ENCODE measurements around the gene PCP4L1.

PCP4L1 gene

DNA sequence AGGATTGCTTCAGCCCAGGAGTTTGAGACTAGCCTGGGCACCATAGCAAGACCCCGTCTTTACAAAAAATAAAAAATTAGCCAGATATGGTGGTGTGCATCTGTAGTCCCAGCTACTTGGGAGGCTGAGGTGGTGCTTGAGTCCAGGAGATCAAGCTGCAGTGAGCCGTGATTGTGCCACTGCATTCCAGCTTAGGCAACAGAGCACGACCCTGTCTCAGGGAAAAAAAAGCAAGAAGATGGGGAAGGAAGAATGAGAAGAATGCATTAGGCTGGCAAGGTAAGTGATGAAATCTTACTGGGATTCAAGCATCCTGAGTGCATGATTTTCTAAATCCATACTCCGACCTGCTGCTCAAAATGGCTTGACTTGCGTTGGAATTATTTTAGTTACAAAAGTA lies 6.8 kb downstream of the PCP4L1 start:
- no peaks in the 10 kb centered on the region for H3K9me3 ChIP-seq (ENCODE audit: control insufficient read depth, insufficient read depth, low read depth, low read length)
- peaks cover 7% of the 10 kb centered on the region; the same call in 1 of the 2 replicates for H3K4me1 ChIP-seq (ENCODE audit: control insufficient read depth, insufficient read depth, low read length)
- CTCF ChIA-PET = interaction anchor here (0.6 to 2.8 kb wide), 4 partner anchors 25 to 180 kb away, joined by 3 to 12 read pairs (median 4); no protein-coding TSS in a partner anchor
- TF ChIP-seq ZNF121 (tag by site-specific recombination; IDR thresholded peaks at IDR 0.05) (peak; percentile 29; the same call in 1 of the 2 replicates), ZNF791 (tag by site-specific recombination; IDR thresholded peaks at IDR 0.05) (no peak)
- H3K36me3 ChIP-seq (ENCODE audit: control insufficient read depth in 2 of 2, insufficient read depth in 1 of 2, low read length in 2 of 2) = no peaks in the 10 kb centered on the region
- H3K27ac ChIP-seq (ENCODE audit: extremely low read depth, low read depth, low read length) = no peak overlapping the region
- no peak overlapping the region for H3K4me3 ChIP-seq (ENCODE audit: low read depth, low read length)
- POLR2A ChIA-PET = interaction anchor here (0.6 kb wide), 1 partner anchor 99 kb away, joined by 5 read pairs; the partner anchor contains the start of gene PPOX

DNA sequence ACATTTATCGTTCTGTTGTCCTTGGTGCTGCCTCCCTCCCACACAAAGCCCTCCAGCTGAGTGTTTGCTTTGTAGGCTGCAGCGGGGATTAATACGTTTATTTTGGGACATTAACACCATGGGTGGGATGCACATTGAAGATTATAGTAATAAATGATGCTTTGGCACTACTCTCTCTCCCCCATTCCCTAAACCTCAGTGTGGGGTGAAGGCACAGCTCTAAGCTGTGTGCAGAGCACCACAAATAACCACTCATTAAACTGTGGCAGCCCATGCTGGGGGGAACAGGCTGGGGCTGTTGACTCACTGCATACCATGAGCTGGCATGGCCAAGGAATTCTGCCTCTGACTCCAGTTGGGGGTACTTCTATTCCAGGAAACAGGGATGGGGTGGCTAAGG lies 7.7 kb downstream of the PCP4L1 start:
- TF ChIP-seq MYNN (tag by site-specific recombination; IDR thresholded peaks at IDR 0.05; ENCODE audit: borderline replicate concordance) (no peak), ZNF24 (tag by site-specific recombination; IDR thresholded peaks at IDR 0.05) (no peak), ZNF133 (tag by site-specific recombination; IDR thresholded peaks at IDR 0.05) (no peak), GLI4 (tag by site-specific recombination; IDR thresholded peaks at IDR 0.05) (no peak), ZNF302 (tag by site-specific recombination; IDR thresholded peaks at IDR 0.05; ENCODE audit: low read depth) (no peak), GLIS2 (tag by site-specific recombination; IDR thresholded peaks at IDR 0.05) (peak; percentile 19; the same call in 1 of the 2 replicates), ZNF596 (tag by site-specific recombination; IDR thresholded peaks at IDR 0.05) (no peak), ZNF544 (tag by site-specific recombination; IDR thresholded peaks at IDR 0.05) (no peak), ZSCAN30 (tag by site-specific recombination; IDR thresholded peaks at IDR 0.05) (no peak), EGR2 (tag by site-specific recombination; IDR thresholded peaks at IDR 0.05; ENCODE audit: low read depth) (peak; percentile 69; the same call in 1 of the 2 replicates), ZNF311 (tag by site-specific recombination; IDR thresholded peaks at IDR 0.05; ENCODE audit: borderline replicate concordance) (no peak), ZBTB48 (tag by site-specific recombination; IDR thresholded peaks at IDR 0.05) (no peak), ZNF747 (tag by site-specific recombination; IDR thresholded peaks at IDR 0.05) (no peak), GLIS1 (tag by site-specific recombination; IDR thresholded peaks at IDR 0.05) (peak; percentile 90), ZNF623 (tag by site-specific recombination; IDR thresholded peaks at IDR 0.05) (no peak), ZFHX2 (tag by site-specific recombination; conservative IDR thresholded peaks at IDR 0.05) (peak; percentile 66), ZNF629 (tag by site-specific recombination; IDR thresholded peaks at IDR 0.05) (no peak), KLF10 (tag by site-specific recombination; IDR thresholded peaks at IDR 0.05) (no peak), ZIC2 (tag by site-specific recombination; IDR thresholded peaks at IDR 0.05) (peak; percentile 65), ZNF155 (tag by site-specific recombination; IDR thresholded peaks at IDR 0.05) (no peak), ZNF221 (tag by site-specific recombination; IDR thresholded peaks at IDR 0.05; ENCODE audit: borderline replicate concordance) (no peak)
- TF ChIP-seq, protein P1, sequence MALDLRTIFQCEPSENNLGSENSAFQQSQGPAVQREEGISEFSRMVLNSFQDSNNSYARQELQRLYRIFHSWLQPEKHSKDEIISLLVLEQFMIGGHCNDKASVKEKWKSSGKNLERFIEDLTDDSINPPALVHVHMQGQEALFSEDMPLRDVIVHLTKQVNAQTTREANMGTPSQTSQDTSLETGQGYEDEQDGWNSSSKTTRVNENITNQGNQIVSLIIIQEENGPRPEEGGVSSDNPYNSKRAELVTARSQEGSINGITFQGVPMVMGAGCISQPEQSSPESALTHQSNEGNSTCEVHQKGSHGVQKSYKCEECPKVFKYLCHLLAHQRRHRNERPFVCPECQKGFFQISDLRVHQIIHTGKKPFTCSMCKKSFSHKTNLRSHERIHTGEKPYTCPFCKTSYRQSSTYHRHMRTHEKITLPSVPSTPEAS (tag by site-specific recombination; IDR thresholded peaks at IDR 0.05) = no peak
- TF ChIP-seq, protein P2, sequence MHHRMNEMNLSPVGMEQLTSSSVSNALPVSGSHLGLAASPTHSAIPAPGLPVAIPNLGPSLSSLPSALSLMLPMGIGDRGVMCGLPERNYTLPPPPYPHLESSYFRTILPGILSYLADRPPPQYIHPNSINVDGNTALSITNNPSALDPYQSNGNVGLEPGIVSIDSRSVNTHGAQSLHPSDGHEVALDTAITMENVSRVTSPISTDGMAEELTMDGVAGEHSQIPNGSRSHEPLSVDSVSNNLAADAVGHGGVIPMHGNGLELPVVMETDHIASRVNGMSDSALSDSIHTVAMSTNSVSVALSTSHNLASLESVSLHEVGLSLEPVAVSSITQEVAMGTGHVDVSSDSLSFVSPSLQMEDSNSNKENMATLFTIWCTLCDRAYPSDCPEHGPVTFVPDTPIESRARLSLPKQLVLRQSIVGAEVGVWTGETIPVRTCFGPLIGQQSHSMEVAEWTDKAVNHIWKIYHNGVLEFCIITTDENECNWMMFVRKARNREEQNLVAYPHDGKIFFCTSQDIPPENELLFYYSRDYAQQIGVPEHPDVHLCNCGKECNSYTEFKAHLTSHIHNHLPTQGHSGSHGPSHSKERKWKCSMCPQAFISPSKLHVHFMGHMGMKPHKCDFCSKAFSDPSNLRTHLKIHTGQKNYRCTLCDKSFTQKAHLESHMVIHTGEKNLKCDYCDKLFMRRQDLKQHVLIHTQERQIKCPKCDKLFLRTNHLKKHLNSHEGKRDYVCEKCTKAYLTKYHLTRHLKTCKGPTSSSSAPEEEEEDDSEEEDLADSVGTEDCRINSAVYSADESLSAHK (tag by site-specific recombination; IDR thresholded peaks at IDR 0.05) = no peak
- Histone ChIP-seq H3K9me3 (ENCODE audit: control insufficient read depth, insufficient read depth, low read depth, low read length) (no peaks in the 10 kb centered on the region), H3K36me3 (ENCODE audit: control insufficient read depth in 2 of 2, insufficient read depth in 1 of 2, low read length in 2 of 2) (no peaks in the 10 kb centered on the region), H3K4me1 (ENCODE audit: control insufficient read depth, insufficient read depth, low read length) (peaks cover 4% of the 10 kb centered on the region; the same call in 1 of the 2 replicates), H3K27ac (ENCODE audit: extremely low read depth, low read depth, low read length) (no peak overlapping the region), H3K4me3 (ENCODE audit: low read depth, low read length) (no peak overlapping the region)
- ChIA-PET CTCF (interaction anchor here (0.6 to 2.8 kb wide), 3 partner anchors 24 to 502 kb away, joined by 3 to 12 read pairs (median 3); no protein-coding TSS in a partner anchor), POLR2A (no interaction called here)

All from HEK293 (cell line).